Kidney capillary endothelial cell (primary cell): ENCODE data around the gene MTURN.

Source experiments
- DNase-seq: peaks from one replicate; pipeline ENCODE4 v3.0.0-alpha.2; 2018; ENCODE audit warnings: low spot score

MTURN gene

GRCh38 chr7:30209951-30210350 lies 75.2 kb downstream of the MTURN start:
- no peak for DNase-seq
